ENCODE results near the gene MATN3. TPM values are rescaled to one million over a fixed set of nuclear protein-coding genes. Genes with fewer than 3 reads are reported as not detected.
A peak's percentile ranks its signal among the peaks of the same experiment; 100 is the strongest.

The MATN3 gene
- total and polyA plus RNA-seq, 7 donors = 0.32 to 0.82 (median 0.55) TPM; not detected in 2

DNA sequence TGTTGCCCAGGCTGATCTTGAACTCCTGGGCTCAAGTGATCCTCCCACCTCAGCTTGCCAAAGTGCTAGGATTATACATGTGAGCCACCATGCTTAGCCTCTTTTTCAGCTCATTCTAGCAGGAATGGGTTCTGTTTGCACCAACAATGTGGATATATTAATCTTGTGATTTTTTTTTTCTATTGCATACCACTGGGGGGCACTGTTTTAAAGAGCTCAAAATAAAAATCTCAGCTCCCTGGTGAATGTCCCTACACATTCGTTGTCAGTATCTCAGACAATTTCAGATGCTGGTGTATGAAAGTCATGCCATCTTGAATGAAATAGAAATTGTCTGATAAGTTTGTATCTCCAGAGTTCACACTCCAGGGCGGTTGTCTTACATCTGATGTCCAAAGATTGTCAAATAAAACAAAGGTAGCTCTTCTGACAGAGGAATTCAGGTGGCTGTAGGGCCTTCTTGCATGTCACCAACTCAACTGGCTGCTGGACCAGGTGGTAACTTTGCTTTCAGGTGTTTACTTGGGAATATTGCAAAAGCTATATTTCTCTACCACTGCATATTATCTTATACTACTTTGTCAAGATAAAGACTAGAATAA is 3.1 kb upstream of the MATN3 start:
- Histone ChIP-seq H3K4me1 (peaks cover 0 to 17% (median 10%) of the 10 kb centered on the region in 4 donors), H3K9me3 (no peaks in the 10 kb centered on the region), H3K27ac (no peak overlapping the region), H3K4me3 (no peak overlapping the region), H3K27me3 (no peaks in the 10 kb centered on the region), H3K36me3 (no peaks in the 10 kb centered on the region)
- WGBS, 2 donors = 8 to 20% methylated on average over 2 of the region's 2 CpGs
- intact Hi-C loops (cut with DNase I) = loop anchor here (1.0 kb wide), 1 partner anchor 83 kb away; no protein-coding TSS in a partner anchor
- DNase-seq = no peak
- TF ChIP-seq, protein P1, sequence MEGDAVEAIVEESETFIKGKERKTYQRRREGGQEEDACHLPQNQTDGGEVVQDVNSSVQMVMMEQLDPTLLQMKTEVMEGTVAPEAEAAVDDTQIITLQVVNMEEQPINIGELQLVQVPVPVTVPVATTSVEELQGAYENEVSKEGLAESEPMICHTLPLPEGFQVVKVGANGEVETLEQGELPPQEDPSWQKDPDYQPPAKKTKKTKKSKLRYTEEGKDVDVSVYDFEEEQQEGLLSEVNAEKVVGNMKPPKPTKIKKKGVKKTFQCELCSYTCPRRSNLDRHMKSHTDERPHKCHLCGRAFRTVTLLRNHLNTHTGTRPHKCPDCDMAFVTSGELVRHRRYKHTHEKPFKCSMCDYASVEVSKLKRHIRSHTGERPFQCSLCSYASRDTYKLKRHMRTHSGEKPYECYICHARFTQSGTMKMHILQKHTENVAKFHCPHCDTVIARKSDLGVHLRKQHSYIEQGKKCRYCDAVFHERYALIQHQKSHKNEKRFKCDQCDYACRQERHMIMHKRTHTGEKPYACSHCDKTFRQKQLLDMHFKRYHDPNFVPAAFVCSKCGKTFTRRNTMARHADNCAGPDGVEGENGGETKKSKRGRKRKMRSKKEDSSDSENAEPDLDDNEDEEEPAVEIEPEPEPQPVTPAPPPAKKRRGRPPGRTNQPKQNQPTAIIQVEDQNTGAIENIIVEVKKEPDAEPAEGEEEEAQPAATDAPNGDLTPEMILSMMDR (IDR thresholded peaks at IDR 0.05) = peak; percentile 18 to 59 (median 54)
- TF ChIP-seq POLR2A (IDR thresholded peaks at IDR 0.05) = no peak
- TF ChIP-seq POLR2AphosphoS5 (IDR thresholded peaks at IDR 0.05) = no peak
- no peak for TF ChIP-seq EP300 (IDR thresholded peaks at IDR 0.05)

DNA sequence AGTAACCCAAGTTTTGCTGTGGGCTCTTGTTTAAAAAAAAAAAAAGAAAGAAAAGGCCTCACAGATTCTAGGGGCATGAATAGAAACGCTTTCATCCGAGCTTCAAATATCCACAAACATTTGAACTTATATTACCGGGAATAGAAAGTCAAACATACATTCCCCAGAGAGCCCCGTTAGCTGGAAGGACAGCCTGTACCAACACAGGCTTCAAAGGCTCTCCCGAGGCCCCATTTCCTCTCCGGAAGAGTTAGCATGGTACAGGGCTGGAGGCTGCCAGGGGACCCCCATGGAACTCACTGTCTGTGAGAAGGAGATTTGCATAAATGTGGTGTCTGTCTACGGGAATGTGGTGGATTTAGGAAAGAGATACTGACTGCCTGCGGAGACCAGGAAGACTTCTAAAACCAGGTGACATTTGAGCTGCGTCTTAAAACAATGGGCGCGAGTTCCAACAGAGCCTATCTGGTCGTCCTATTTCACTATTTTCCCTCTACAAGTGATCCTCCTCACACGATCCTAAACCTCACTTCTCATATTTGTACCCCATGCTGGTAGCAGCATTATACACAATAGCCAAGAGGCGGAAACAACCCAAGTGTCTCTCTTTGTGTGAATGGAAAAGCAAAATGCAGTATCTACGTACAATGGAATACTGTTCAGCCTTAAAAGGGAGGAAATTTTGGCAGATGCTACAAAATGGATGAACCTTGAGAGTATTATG is 820 bp upstream of the MATN3 start:
- intact Hi-C loops (cut with DNase I) = no loop called here
- DNase-seq = no peak
- Histone ChIP-seq H3K4me1 (peaks cover 0 to 17% (median 10%) of the 10 kb centered on the region in 4 donors), H3K36me3 (no peaks in the 10 kb centered on the region), H3K27ac (peak overlapping the region; percentile 28 to 73 (median 52)), H3K9me3 (no peaks in the 10 kb centered on the region), H3K27me3 (no peaks in the 10 kb centered on the region), H3K4me3 (peak overlapping the region in 3 of 4 donors; percentile 45 to 59 (median 59))
- TF ChIP-seq POLR2AphosphoS5 (IDR thresholded peaks at IDR 0.05) = no peak
- 51 to 58% methylated on average over 15 of the region's 15 CpGs for WGBS, 2 donors

DNA sequence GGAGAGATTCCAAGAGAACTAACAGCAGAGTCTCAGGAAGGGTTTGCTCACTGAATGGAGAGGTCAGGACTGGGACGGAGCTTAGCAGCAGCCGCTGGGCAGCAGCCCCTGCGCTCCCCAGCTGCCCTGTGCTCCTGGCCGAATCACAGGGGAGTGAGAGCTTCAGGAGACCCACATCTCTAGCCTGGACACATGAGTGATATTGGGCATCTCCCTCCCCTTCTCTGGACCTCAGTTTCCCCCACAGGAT is 511 bp downstream of the MATN3 start:
- Histone ChIP-seq H3K9me3 (no peaks in the 10 kb centered on the region), H3K27me3 (no peaks in the 10 kb centered on the region), H3K4me1 (peaks cover 0 to 17% (median 10%) of the 10 kb centered on the region in 4 donors), H3K36me3 (no peaks in the 10 kb centered on the region), H3K27ac (no peak overlapping the region), H3K4me3 (peak overlapping the region; percentile 30 to 59 (median 52))
- intact Hi-C loops (cut with DNase I) = no loop called here
- no peak for TF ChIP-seq POLR2A (IDR thresholded peaks at IDR 0.05)
- no peak for TF ChIP-seq POLR2AphosphoS5 (IDR thresholded peaks at IDR 0.05)
- TF ChIP-seq, protein P1 (IDR thresholded peaks at IDR 0.05) = no peak
- no peak for TF ChIP-seq EP300 (IDR thresholded peaks at IDR 0.05)
- no peak for DNase-seq
- 22 to 41% methylated on average over 4 of the region's 4 CpGs for WGBS, 2 donors

DNA sequence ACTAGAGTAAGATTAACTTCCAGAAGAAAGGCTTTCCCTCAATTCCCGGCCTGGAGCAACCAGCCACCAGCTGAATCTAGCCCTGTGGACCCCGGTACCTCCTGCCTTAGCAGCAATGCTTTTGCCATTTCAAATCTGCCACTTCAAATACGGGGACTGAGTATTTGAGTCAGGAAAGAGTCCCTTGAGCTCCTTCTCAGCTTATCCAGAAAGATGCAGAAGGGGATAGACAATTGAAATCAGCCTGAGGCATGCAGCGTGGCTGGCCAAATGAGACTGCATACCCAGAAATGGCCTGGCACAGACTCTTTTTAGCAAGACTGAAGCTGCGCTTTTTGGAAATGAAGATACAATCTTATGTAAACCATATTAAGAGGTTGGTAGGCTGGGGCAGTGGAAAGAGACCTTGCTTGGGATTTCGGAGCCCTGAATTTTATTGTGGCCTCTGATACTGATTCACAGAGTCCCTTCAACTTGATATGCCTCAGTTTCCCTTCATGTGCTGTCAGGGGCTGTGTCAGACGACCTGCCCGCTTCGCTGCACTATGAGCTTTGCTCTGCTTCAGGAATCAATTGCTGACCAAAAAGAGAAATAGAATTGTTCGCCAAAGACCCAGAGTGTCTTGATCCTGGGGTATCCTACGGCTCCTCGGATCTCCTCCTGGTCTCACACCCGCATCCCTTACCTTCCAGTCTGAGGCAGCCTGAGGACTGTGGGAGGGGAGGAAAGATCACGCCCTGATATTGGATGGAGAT is 1.0 kb downstream of the MATN3 start:
- H3K9me3 ChIP-seq = no peaks in the 10 kb centered on the region
- peak overlapping the region in 1 of 4 donors; percentile 59 for H3K4me3 ChIP-seq
- 71 to 84% methylated on average over 14 of the region's 14 CpGs for WGBS, 2 donors
- no peaks in the 10 kb centered on the region for H3K27me3 ChIP-seq
- intact Hi-C loops (cut with DNase I) = no loop called here
- TF ChIP-seq EP300 (IDR thresholded peaks at IDR 0.05) = no peak
- TF ChIP-seq POLR2AphosphoS5 (IDR thresholded peaks at IDR 0.05) = no peak
- TF ChIP-seq, protein P1 (IDR thresholded peaks at IDR 0.05) = no peak
- no peak for TF ChIP-seq POLR2A (IDR thresholded peaks at IDR 0.05)
- H3K4me1 ChIP-seq = peaks cover 0 to 17% (median 10%) of the 10 kb centered on the region in 4 donors
- no peak for DNase-seq
- H3K27ac ChIP-seq = no peak overlapping the region
- no peaks in the 10 kb centered on the region for H3K36me3 ChIP-seq

DNA sequence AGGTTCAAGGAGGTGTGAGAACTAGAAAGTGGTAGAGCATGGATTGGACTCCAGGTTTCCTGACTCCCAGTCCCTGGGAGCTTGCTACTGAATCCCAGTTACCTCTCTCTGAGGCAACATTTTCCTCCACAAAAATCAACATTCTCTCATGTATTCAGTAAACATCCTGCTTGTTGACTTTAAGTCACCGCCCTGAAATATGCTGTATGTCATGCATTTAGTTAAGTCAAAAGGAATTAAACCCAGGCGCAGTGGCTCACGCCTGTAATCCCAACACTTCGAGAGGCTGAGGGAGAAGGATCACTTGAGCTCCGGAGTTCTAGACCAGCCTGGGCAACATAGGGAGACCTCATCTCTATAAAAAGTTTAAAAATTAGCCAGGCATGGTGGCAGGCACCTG is 3.8 kb downstream of the MATN3 start:
- H3K4me3 ChIP-seq = no peak overlapping the region
- no peak for DNase-seq
- no peak for TF ChIP-seq POLR2AphosphoS5 (IDR thresholded peaks at IDR 0.05)
- TF ChIP-seq POLR2A (IDR thresholded peaks at IDR 0.05) = no peak
- no peak for TF ChIP-seq EP300 (IDR thresholded peaks at IDR 0.05)
- TF ChIP-seq, protein P1 (IDR thresholded peaks at IDR 0.05) = no peak
- intact Hi-C loops (cut with DNase I) = no loop called here
- H3K27ac ChIP-seq = no peak overlapping the region
- peaks cover 0 to 17% (median 10%) of the 10 kb centered on the region in 4 donors for H3K4me1 ChIP-seq
- H3K36me3 ChIP-seq = no peaks in the 10 kb centered on the region
- 10 to 69% methylated on average over 5 of the region's 5 CpGs for WGBS, 2 donors
- no peaks in the 10 kb centered on the region for H3K9me3 ChIP-seq
- no peaks in the 10 kb centered on the region for H3K27me3 ChIP-seq
